Activated CD4-positive, alpha-beta T cell treated with anti-CD3 and anti-CD28 coated beads, Interleukin-2, amount 50 U/mL, for 16 hours (primary cell): Measurements from ENCODE around the gene FAM217A.
"Not testable (repeated sequence)": the region's sequence is repeated elsewhere in the genome, so short reads cannot be mapped to it uniquely, and the experiment has no call there.

ENCODE experiments used
- DNase-seq: peaks from one replicate; pipeline ENCODE4 v3.0.0-alpha.2; 2020

FAM217A gene, protein sequence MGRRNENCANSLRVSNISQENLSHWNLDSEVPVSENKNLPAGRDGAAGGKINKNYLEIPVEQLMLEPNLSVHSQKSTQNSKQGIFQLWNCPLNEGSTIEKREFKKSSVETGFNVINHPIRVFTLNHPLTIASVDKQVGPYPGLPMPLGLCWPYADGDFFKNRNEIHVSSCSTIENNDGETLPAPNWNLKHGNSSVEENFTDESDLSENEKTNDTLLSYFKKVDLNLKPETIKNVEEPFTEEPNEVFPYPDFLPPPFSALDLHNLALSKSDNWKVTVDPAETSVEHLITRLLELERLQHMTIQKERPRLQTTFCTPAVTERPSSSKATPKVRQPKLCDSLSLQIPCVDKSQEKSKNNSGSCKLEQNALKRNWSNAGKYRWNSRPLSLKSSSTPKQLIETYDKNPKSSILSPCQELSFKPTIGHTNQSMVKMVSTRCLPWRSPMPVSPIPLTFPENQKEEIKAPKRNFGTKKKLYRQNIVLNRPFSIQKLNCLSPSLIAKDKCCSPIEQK

DNA sequence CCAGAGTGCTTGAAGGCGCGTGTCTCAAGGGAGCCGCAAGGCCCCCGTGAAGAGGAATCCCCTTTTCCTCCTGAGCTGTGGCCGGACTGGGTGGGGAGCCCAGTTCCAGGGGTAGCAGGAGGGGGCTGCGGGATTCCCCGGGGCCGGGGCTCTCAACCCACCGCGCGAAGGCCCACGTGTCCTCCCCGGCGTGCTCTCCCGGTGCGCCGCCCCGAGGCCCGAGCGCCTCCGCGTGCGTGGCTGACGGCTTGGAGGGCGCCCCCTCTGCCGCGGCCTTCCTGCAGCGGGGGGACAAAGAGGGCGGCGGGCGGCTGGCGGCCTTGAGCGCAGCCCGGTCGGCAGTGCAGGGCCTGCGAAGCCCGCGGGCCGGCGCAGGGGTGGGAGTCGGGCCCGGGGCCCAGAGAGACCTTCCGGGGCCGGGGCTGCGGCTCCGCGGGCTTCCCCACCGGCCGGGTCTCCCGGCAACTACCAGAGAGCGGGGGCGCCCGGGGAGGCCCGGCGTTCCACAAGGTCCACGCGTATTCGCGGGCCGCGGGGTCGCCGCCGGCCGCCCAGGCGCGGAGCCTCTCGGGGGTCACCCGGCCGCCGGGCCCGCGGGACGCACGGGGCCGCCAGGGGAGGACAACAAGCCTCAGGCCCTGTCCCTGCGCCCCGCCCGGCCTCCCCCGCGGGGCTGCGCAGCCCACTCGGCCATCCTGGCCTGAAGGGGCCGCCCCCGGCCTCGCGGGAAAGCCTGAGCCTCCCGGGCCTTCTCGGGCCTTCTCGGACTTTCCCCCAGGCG, at the start of gene FAM217A:
TSS of gene FAM217A (minus strand) at position 447 of the 781 bp plus-strand sequence. CDS start 1,723 bp downstream, outside the sequence.
- DNase-seq: no peak

GRCh38 chr6:4128072-4128471, 49.1 kb upstream of the FAM217A start:
- DNase-seq: no peak

- no peak for DNase-seq
Measured at GRCh38 chr6:4125933-4126864, 47.3 kb upstream of the FAM217A start.

DNA sequence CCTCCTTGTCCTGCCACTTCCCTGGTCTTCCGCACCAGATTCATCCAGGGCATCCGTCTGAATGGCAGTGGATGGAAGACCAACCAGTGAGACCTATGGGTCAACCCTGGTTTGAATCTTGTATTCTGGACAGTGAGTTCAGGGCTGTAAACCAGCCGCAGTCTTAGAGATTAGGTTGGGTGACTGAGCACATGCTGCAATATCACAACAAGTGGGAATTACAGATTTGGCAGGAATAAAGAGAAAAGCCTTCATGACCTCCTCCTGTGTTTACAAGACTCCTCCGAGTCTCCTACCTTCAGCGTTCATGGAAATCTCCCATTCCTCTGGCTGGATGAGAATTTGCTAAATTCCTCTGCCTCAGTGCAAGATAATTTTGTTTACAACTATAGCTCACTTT, 46.6 kb upstream of the FAM217A start:
- no peak for DNase-seq

DNA sequence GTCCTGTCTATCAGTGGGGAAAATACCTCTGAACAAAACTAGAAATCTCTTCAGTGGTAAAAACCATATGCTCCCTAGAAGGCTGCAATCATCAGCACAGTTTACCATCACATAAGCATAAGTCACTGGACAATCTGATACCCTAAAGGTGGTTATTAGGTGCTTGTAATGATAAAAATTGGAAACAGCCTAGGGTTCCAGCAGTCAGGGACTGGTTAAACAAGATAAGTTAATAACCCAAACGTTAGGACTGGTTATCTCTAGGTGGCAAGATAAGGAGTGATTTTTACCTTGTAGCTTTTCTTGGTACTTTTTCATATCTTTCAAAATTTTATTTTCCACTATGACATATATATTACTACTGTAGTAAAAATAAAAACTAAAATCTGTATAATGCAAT, 45.4 kb upstream of the FAM217A start:
- DNase-seq: no peak

DNA sequence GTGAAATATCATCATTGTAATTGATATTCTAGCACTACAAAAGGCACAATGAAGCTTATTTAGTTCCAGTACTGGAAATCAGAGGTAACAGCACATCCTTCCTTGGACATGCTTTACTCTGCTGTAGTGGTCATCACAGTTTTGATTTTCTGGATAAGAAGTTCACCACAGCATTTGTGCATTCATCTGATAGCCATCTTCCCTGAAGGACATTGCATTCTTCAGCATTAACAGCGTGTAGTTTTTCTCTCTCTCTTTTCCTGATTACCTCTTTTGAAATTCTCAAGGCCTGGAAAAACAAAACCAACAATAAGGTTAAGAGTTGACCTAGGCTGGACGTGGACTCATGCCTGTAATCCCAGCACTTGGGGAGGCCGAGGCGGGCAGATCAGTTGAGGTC, 36.8 kb upstream of the FAM217A start:
- no peak for DNase-seq

GRCh38 chr6:4114123-4114522, 35.2 kb upstream of the FAM217A start:
- no peak for DNase-seq

DNA sequence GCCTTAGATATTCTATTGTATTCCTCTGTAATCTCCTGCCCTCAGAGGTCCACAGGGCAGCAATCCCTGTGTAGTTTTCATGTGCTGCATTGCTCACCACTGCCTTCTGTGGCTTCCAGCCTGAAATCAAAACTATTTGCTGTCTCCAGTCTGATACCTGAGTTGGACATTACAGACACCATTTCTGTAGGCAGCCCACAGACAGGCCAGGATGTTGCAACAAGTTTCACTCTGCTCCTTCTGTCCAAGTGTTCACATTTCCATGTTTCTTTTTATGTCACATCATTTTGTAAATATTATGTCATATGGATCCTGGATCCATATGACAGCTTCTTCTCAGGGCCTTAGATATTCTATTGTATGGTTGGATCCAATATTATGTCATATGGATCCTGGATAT, 34.7 kb upstream of the FAM217A start:
- DNase-seq: no peak

DNA sequence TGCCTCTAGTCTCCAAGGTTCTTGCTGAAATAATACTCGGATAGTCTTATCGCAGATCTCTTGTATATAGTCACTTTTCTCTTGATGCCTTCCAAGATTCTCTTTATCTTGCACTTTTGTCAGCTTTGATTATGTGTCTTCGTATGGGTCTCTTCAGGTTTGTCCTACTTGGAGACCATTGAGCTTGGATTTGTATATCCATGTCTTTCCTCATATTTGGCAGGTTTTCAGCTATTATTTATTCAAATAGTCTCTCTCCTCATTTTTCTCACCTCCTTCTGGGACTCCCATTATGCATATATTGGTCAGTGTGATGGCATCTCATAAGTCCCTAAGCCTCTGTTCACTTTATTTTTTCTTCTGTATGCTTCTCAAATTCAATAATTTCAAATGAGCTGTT, 33.4 kb upstream of the FAM217A start:
- no peak for DNase-seq

DNA sequence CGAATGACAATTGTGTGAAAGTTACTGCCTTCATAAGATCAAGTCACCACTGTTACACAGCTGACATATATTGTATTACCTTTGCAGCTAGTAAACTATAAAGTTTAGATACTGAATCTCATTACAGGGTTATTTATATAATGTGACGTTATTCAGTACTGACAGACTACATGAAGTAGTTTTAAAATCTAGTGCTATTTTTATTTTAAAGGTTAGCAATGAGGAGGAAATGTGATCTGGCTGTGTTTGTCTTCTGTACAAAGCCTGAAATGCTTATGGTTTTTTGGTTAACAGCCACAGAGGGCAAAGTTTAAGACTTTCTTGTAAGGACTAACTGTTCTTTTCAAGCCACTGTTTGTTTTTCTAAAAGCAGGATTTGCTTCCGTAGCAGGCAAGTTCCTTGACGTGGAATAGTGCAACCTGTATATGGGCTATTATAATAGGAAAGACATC, 30.5 kb upstream of the FAM217A start:
- DNase-seq: not testable (repeated sequence)

- no peak for DNase-seq
Measured at GRCh38 chr6:4108561-4109093, 29.7 kb upstream of the FAM217A start.

DNA sequence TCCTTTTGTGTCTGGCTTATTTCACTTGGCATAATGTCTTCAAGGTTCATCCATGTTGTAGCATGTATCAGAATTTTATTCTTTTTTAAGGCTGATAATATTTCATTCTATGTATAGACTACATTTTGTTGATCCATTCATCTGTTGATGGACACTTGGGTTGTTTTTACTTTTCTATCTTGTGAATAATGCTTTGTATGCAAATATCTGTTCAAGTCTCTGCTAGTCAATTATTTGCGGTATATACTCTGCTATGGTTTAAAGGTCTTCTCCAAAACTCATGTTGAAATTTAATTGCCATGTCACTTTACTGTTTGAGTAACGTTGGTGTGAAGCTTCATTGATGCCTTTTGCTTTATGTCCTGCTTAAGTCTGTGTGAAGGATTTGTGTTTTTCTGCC, 28.9 kb upstream of the FAM217A start:
- DNase-seq: no peak

DNA sequence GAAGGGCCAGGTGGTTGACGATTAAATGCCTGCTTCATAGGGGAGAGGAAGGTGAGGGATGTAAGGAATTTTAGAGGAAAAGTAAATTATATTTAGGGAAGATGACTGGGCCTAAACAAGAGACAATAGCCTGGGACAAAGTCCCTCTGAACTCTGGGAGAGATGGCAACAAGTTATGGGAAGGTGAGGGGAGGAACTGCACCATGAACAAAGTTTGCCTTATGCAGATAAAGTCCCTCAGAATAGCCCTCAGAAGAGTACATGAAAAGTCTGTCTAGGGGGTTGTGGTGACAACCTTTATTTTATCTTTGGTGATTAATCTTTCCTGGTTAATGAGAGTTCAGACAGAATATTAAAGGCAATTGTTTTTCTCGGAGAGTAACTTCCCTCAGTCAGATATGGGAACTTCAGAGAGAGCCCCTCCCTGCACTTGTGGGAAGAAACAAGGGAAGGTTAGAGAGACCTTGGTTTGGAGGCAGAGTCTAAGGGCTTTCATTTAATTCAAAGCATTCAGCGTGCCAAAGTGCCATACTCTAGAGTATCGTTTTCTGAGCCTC, 27.1 kb upstream of the FAM217A start:
- no peak for DNase-seq

GRCh38 chr6:4103929-4104328, 25.0 kb upstream of the FAM217A start:
- no peak for DNase-seq

DNA sequence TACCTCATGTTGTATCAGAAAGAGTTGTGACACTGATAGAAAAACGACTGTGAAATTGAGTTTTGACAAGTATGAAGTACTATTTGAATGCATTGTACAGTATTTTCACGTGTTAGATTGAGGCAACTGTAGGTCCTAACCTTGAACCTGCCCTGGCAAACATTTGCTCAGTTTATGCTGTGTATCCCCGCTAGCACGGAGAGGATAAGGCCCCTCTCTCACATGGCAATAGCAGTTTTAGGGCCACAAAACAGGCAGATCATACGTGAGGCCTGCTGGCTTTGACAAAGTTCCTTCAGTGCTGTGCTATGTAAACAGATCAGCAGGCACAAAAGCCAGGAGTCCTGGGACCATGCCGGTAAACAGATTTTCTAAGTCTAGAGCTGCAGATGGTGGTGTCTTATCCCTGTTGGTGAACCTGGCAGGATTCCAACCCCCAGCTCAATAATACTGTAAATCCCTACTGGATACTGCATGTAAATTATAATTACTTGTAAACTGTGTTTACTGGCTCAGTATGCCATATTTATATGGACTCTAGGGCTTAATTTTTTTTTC, 23.8 kb upstream of the FAM217A start:
- DNase-seq: no peak

DNA sequence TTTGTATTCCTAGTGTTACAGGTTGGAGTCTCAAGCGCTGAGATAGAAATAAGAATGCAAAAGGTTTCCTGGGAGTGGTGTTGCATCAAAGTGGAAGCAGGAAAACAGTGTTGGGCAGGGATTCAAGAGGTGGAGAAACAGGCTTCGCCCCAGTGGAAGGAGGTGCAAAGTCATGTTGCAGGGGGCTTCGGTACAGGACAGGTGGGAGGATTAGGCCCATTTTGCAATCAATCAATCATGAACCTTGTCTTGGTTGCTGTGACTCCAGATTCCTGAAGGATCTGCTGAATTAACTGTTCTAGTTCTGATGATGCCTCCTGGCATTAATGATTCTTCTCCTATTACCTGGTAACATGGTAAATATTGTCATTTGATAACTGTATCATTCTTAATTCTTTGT, 22.4 kb upstream of the FAM217A start:
- DNase-seq: no peak

DNA sequence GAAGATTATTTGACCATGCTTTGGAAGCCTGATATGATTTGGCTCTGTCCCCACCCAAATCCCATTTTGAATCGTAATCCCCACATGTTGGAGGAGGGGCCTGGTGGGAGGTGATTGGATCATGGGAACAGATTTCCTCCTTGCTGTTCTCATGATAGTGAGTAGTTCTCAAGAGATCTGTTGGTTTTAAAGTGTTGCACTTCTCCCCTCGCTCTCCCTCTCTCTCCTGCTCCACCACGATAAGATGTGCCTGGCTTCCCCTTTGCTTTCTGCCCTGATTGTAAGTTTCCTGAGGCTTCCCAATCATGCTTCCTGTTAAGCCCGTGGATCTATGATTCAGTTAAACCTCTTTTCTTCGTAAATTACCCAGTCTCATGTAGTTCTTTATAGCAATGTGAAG, 21.7 kb upstream of the FAM217A start:
- no peak for DNase-seq

- no peak for DNase-seq
Measured at GRCh38 chr6:4093288-4093687, 14.4 kb upstream of the FAM217A start.

- no peak for DNase-seq
Measured at GRCh38 chr6:4091941-4092340, 13.0 kb upstream of the FAM217A start.

- DNase-seq: not testable (repeated sequence)
Measured at GRCh38 chr6:4090043-4090442, 11.1 kb upstream of the FAM217A start.

DNA sequence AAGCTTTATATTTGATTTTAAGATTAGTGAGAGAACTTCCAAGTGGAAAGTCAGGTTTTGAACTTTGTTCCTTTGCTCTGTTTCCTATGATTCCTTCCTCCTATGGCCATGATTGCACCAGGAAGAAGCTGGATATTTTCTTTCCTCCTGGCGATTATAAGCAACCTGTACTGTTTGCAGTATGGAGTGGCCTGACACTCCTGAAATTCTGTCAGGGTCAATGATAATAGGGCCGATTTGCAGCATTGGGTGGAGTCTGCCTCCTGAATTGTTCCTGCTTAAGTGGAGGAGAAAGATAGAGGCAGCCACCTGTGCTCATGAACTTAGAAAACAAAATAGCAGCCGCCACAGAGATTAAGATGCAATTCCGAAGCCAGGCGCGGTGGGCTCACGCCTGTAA, 9.8 kb upstream of the FAM217A start:
- DNase-seq: no peak

DNA sequence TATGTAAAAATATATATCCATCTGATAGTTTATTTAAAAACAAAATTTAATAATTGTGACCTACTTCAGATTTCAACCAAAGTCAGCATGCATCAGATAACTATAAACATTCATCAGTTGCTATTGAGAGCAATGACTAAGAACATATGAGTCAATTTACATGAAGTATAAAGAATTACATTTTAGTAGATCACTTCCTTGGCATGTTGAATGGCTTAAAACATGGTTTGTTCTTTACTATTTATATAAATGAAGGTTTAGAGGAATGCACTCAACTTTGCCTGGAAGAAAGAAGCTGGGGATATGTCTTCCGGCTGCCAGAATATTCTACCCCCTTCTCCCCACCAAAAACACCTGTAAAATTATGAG, 6.4 kb upstream of the FAM217A start:
- no peak for DNase-seq
